Activated B cell treated with CpG ODN at 0.5 μM for 24 hours (primary cell): ENCODE data around the gene DTD1. TPM values are rescaled to one million over a fixed set of nuclear protein-coding genes. Genes with fewer than 3 reads are reported as not detected.

Source experiments
- ATAC-seq: fragments of 200-7000 bp; cut with Tn5 transposase; one replicate; pipeline ENCODE4 v1.10.0; 2021; ENCODE audit warnings: low read depth, mild to moderate bottlenecking, moderate library complexity
- CTCF ChIA-PET: fragments of 350-600 bp; sonication (Branson Sonifier 250); formaldehyde crosslinking; loops from one replicate; lab custom pipeline; 2021; ENCODE audit warnings: antibody characterized with exemption; lab: Charles Lee
- POLR2A ChIA-PET: fragments of 350-600 bp; sonication (Branson Sonifier 250); formaldehyde crosslinking; loops from one replicate; lab custom pipeline; 2021; ENCODE audit warnings: antibody characterized with exemption; lab: Charles Lee
- DNase-seq: peaks from one replicate; pipeline ENCODE4 v3.0.0; 2022
- H3K27ac Mint-ChIP-seq: one replicate; pipeline ENCODE4 v1.8.0; 2020; ENCODE audit warnings: mixed read lengths
- H3K27me3 Mint-ChIP-seq: one replicate; pipeline ENCODE4 v1.8.0; 2021; ENCODE audit warnings: mixed read lengths
- H3K36me3 Mint-ChIP-seq: one replicate; pipeline ENCODE4 v1.8.0; 2021; ENCODE audit warnings: low read depth, mixed read lengths
- H3K4me1 Mint-ChIP-seq: one replicate; pipeline ENCODE4 v1.8.0; 2021; ENCODE audit warnings: mixed read lengths
- H3K4me3 Mint-ChIP-seq: one replicate; pipeline ENCODE4 v1.8.0; 2020; ENCODE audit warnings: mild to moderate bottlenecking, mixed read lengths
- H3K9me3 Mint-ChIP-seq: one replicate; pipeline ENCODE4 v1.8.0; 2020; ENCODE audit warnings: mixed read lengths
- CTCF ChIP-seq: fragments of 200-600 bp; IDR thresholded peaks from one replicate; pipeline ENCODE4 v1.8.0; 2022; ENCODE audit warnings: antibody characterized with exemption, mild to moderate bottlenecking
- intact Hi-C: fragments of 100-400 bp; cut with micrococcal nuclease; formaldehyde crosslinking; loops from one replicate; pipeline ENCODE4 v1.15.1; 2024
- total RNA-seq: library from RNA; stranded (reverse); gene quantifications from 2 replicates; pipeline ENCODE4 v1.2.3, GENCODE V29; 2022

Gene DTD1
- total RNA-seq, 1 donor from 2014 or later, result 27.5 TPM

- ChIA-PET POLR2A (interaction anchor here (0.9 kb wide), 1 partner anchor 159 kb away, joined by 3 read pairs; no protein-coding TSS in a partner anchor), CTCF (interaction anchor here (0.9 to 1.4 kb wide), 3 partner anchors 422 to 571 kb away, joined by 4 to 5 read pairs (median 5); no protein-coding TSS in a partner anchor)
- Mint-ChIP-seq H3K36me3 (peaks cover 37% of the 10 kb centered on the region), H3K4me1 (peaks cover 10% of the 10 kb centered on the region), H3K4me3 (no peak overlapping the region), H3K27ac (no peak overlapping the region), H3K27me3 (no peaks in the 10 kb centered on the region), H3K9me3 (no peaks in the 10 kb centered on the region)
- TF ChIP-seq CTCF, result no peak
- ATAC-seq (no peak), DNase-seq (no peak)
- intact Hi-C loops, result no loop called here
Observed at GRCh38 chr20:18634501-18634900, 46.6 kb downstream of the DTD1 start.

GRCh38 chr20:18635380-18635779 is 47.5 kb downstream of the DTD1 start:
- POLR2A ChIA-PET, result no interaction called here
- no peak overlapping the region for H3K27ac Mint-ChIP-seq
- ATAC-seq (no peak), DNase-seq (no peak)
- no peaks in the 10 kb centered on the region for H3K27me3 Mint-ChIP-seq
- peaks cover 34% of the 10 kb centered on the region for H3K36me3 Mint-ChIP-seq
- H3K9me3 Mint-ChIP-seq, result no peaks in the 10 kb centered on the region
- no peak for TF ChIP-seq CTCF
- no peak overlapping the region for H3K4me3 Mint-ChIP-seq
- intact Hi-C loops, result no loop called here
- CTCF ChIA-PET, result interaction anchor here (1.1 to 1.4 kb wide), 3 partner anchors 159 to 570 kb away, joined by 3 to 5 read pairs (median 4); no protein-coding TSS in a partner anchor
- H3K4me1 Mint-ChIP-seq, result peaks cover 14% of the 10 kb centered on the region

- Mint-ChIP-seq H3K27ac (no peak overlapping the region), H3K4me3 (no peak overlapping the region), H3K27me3 (no peaks in the 10 kb centered on the region), H3K4me1 (peaks cover 14% of the 10 kb centered on the region), H3K9me3 (no peaks in the 10 kb centered on the region), H3K36me3 (peaks cover 24% of the 10 kb centered on the region)
- no peak for TF ChIP-seq CTCF
- ATAC-seq (no peak), DNase-seq (no peak)
- ChIA-PET POLR2A (no interaction called here), CTCF (interaction anchor here (1.5 kb wide), 1 partner anchor 420 kb away, joined by 4 read pairs; no protein-coding TSS in a partner anchor)
- intact Hi-C loops, result no loop called here
Observed at GRCh38 chr20:18637224-18637623, 49.4 kb downstream of the DTD1 start.

GRCh38 chr20:18638768-18639167 is 50.9 kb downstream of the DTD1 start:
- peaks cover 14% of the 10 kb centered on the region for H3K4me1 Mint-ChIP-seq
- DNase-seq (no peak), ATAC-seq (no peak)
- ChIA-PET CTCF (interaction anchor here (1.5 kb wide), 1 partner anchor 418 kb away, joined by 4 read pairs; no protein-coding TSS in a partner anchor), POLR2A (interaction anchor here (0.6 kb wide), 1 partner anchor 663 kb away, joined by 3 read pairs; no protein-coding TSS in a partner anchor)
- no peaks in the 10 kb centered on the region for H3K9me3 Mint-ChIP-seq
- no peak overlapping the region for H3K27ac Mint-ChIP-seq
- intact Hi-C loops, result no loop called here
- TF ChIP-seq CTCF, result no peak
- no peaks in the 10 kb centered on the region for H3K27me3 Mint-ChIP-seq
- no peak overlapping the region for H3K4me3 Mint-ChIP-seq
- peaks cover 19% of the 10 kb centered on the region for H3K36me3 Mint-ChIP-seq

GRCh38 chr20:18639501-18639979 is 51.7 kb downstream of the DTD1 start:
- POLR2A ChIA-PET, result no interaction called here
- Mint-ChIP-seq H3K9me3 (no peaks in the 10 kb centered on the region), H3K4me1 (peaks cover 14% of the 10 kb centered on the region), H3K27me3 (no peaks in the 10 kb centered on the region), H3K4me3 (peak overlapping the region; percentile 40), H3K27ac (no peak overlapping the region), H3K36me3 (peaks cover 18% of the 10 kb centered on the region)
- CTCF ChIA-PET, result no interaction called here
- TF ChIP-seq CTCF, result no peak
- intact Hi-C loops, result no loop called here
- ATAC-seq (no peak), DNase-seq (no peak)
